Activated CD4-positive, alpha-beta T cell treated with anti-CD3 and anti-CD28 coated beads, Interleukin-2, amount 10 ng/mL, durations not matched to agents 24 days and 14 days (primary cell): Measurements from ENCODE around the gene HMG20B. TPM values are rescaled to one million over a fixed set of nuclear protein-coding genes. Genes with fewer than 3 reads are reported as not detected.

Experiments used
- DNase-seq: peaks from one replicate; pipeline ENCODE4 v3.0.0; 2022
- H3K27ac Mint-ChIP-seq: one replicate; pipeline ENCODE4 v1.8.0; 2022; ENCODE audit warnings: mild to moderate bottlenecking, mixed read lengths
- H3K27me3 Mint-ChIP-seq: one replicate; pipeline ENCODE4 v1.8.0; 2022; ENCODE audit warnings: mixed read lengths
- H3K36me3 Mint-ChIP-seq: one replicate; pipeline ENCODE4 v1.8.0; 2022; ENCODE audit warnings: low read depth, mild to moderate bottlenecking, mixed read lengths
- H3K4me1 Mint-ChIP-seq: one replicate; pipeline ENCODE4 v1.8.0; 2021; ENCODE audit warnings: mixed read lengths
- H3K4me3 Mint-ChIP-seq: one replicate; pipeline ENCODE4 v1.8.0; 2022; ENCODE audit warnings: mild to moderate bottlenecking, moderate library complexity, mixed read lengths
- H3K9me3 Mint-ChIP-seq: one replicate; pipeline ENCODE4 v1.8.0; 2021; ENCODE audit warnings: mixed read lengths
- intact Hi-C: fragments of 100-400 bp; cut with micrococcal nuclease; formaldehyde crosslinking; loops from one replicate; pipeline ENCODE4 v1.15.1; 2023
- total RNA-seq: library from RNA; stranded (reverse); gene quantifications from 2 replicates; pipeline ENCODE4 v1.2.3, GENCODE V29; 2022

HMG20B gene
- total RNA-seq, 1 donor from 2014 or later, result 59.3 TPM

GRCh38 chr19:3533563-3534216 is 39.1 kb upstream of the HMG20B start:
- Mint-ChIP-seq H3K36me3 (peaks cover 33% of the 10 kb centered on the region), H3K27me3 (no peaks in the 10 kb centered on the region)

GRCh38 chr19:3534375-3535234 is 38.1 kb upstream of the HMG20B start:
- no peak for DNase-seq
- H3K4me1 Mint-ChIP-seq, result peaks cover 2% of the 10 kb centered on the region
- H3K36me3 Mint-ChIP-seq, result peaks cover 38% of the 10 kb centered on the region
- intact Hi-C loops, result no loop called here
- no peak overlapping the region for H3K4me3 Mint-ChIP-seq
- H3K27me3 Mint-ChIP-seq, result no peaks in the 10 kb centered on the region
- no peak overlapping the region for H3K27ac Mint-ChIP-seq
- no peaks in the 10 kb centered on the region for H3K9me3 Mint-ChIP-seq

More at GRCh38 chr19:3533563-3534216, 39.1 kb upstream of the HMG20B start:
- H3K27ac Mint-ChIP-seq, result no peak overlapping the region
- no peak for DNase-seq
- peaks cover 2% of the 10 kb centered on the region for H3K4me1 Mint-ChIP-seq
- no peak overlapping the region for H3K4me3 Mint-ChIP-seq
- intact Hi-C loops, result no loop called here
- H3K9me3 Mint-ChIP-seq, result no peaks in the 10 kb centered on the region

GRCh38 chr19:3535235-3535535 is 37.6 kb upstream of the HMG20B start:
- Mint-ChIP-seq H3K4me3 (no peak overlapping the region), H3K9me3 (no peaks in the 10 kb centered on the region), H3K27me3 (no peaks in the 10 kb centered on the region), H3K4me1 (peaks cover 2% of the 10 kb centered on the region), H3K27ac (no peak overlapping the region), H3K36me3 (peaks cover 40% of the 10 kb centered on the region)
- DNase-seq, result no peak
- intact Hi-C loops, result no loop called here

- H3K4me1 Mint-ChIP-seq, result peaks cover 2% of the 10 kb centered on the region
- DNase-seq, result no peak
- no peaks in the 10 kb centered on the region for H3K27me3 Mint-ChIP-seq
- H3K36me3 Mint-ChIP-seq, result peaks cover 40% of the 10 kb centered on the region
- intact Hi-C loops, result no loop called here
- H3K27ac Mint-ChIP-seq, result no peak overlapping the region
- H3K4me3 Mint-ChIP-seq, result no peak overlapping the region
- no peaks in the 10 kb centered on the region for H3K9me3 Mint-ChIP-seq
These were observed 37.2 kb upstream of the HMG20B start for GRCh38 chr19:3535563-3535965.

GRCh38 chr19:3535981-3536380 is 36.8 kb upstream of the HMG20B start:
- Mint-ChIP-seq H3K27me3 (no peaks in the 10 kb centered on the region), H3K9me3 (no peaks in the 10 kb centered on the region), H3K4me1 (peaks cover 2% of the 10 kb centered on the region), H3K36me3 (peaks cover 40% of the 10 kb centered on the region), H3K4me3 (no peak overlapping the region), H3K27ac (peak overlapping the region; percentile 52)
- DNase-seq, result no peak
- intact Hi-C loops, result no loop called here

- peaks cover 2% of the 10 kb centered on the region for H3K4me1 Mint-ChIP-seq
- H3K27ac Mint-ChIP-seq, result no peak overlapping the region
- no peaks in the 10 kb centered on the region for H3K27me3 Mint-ChIP-seq
- H3K4me3 Mint-ChIP-seq, result no peak overlapping the region
- intact Hi-C loops, result no loop called here
- H3K9me3 Mint-ChIP-seq, result no peaks in the 10 kb centered on the region
- H3K36me3 Mint-ChIP-seq, result peaks cover 34% of the 10 kb centered on the region
- no peak for DNase-seq
These were observed 36.2 kb upstream of the HMG20B start for GRCh38 chr19:3536429-3537100.

- no peaks in the 10 kb centered on the region for H3K9me3 Mint-ChIP-seq
- peak overlapping the region; percentile 58 for H3K27ac Mint-ChIP-seq
- peaks cover 2% of the 10 kb centered on the region for H3K4me1 Mint-ChIP-seq
- DNase-seq, result no peak
- intact Hi-C loops, result no loop called here
- peaks cover 34% of the 10 kb centered on the region for H3K36me3 Mint-ChIP-seq
- no peaks in the 10 kb centered on the region for H3K27me3 Mint-ChIP-seq
- H3K4me3 Mint-ChIP-seq, result no peak overlapping the region
These were observed 35.7 kb upstream of the HMG20B start for GRCh38 chr19:3537101-3537437.

GRCh38 chr19:3537438-3538240 is 35.1 kb upstream of the HMG20B start:
- intact Hi-C loops, result no loop called here
- peaks cover 2% of the 10 kb centered on the region for H3K4me1 Mint-ChIP-seq
- H3K4me3 Mint-ChIP-seq, result no peak overlapping the region
- H3K9me3 Mint-ChIP-seq, result no peaks in the 10 kb centered on the region
- H3K27me3 Mint-ChIP-seq, result no peaks in the 10 kb centered on the region
- no peak for DNase-seq
- peaks cover 31% of the 10 kb centered on the region for H3K36me3 Mint-ChIP-seq
- H3K27ac Mint-ChIP-seq, result no peak overlapping the region

GRCh38 chr19:3538258-3538929 is 34.4 kb upstream of the HMG20B start:
- no peaks in the 10 kb centered on the region for H3K27me3 Mint-ChIP-seq
- no peak overlapping the region for H3K4me3 Mint-ChIP-seq
- H3K4me1 Mint-ChIP-seq, result peaks cover 2% of the 10 kb centered on the region
- no peaks in the 10 kb centered on the region for H3K9me3 Mint-ChIP-seq
- no peak for DNase-seq
- intact Hi-C loops, result no loop called here
- no peak overlapping the region for H3K27ac Mint-ChIP-seq
- peaks cover 31% of the 10 kb centered on the region for H3K36me3 Mint-ChIP-seq

GRCh38 chr19:3538965-3539755 is 33.6 kb upstream of the HMG20B start, which contains the start of gene TEKTIP1:
Gene TEKTIP1 (plus strand): TSS chr19:3539174. CDS start chr19:3539178, 4 bp downstream.
- intact Hi-C loops, result no loop called here
- Mint-ChIP-seq H3K36me3 (peaks cover 27% of the 10 kb centered on the region), H3K4me1 (peaks cover 2% of the 10 kb centered on the region), H3K27ac (no peak within 1 kb of the TSS), H3K4me3 (no peak within 1 kb of the TSS), H3K27me3 (no peaks in the 10 kb centered on the region), H3K9me3 (no peaks in the 10 kb centered on the region)
- DNase-seq, result no peak

GRCh38 chr19:3539756-3540118 is 33.0 kb upstream of the HMG20B start:
- no peaks in the 10 kb centered on the region for H3K9me3 Mint-ChIP-seq
- peaks cover 2% of the 10 kb centered on the region for H3K4me1 Mint-ChIP-seq
- no peak overlapping the region for H3K27ac Mint-ChIP-seq
- H3K27me3 Mint-ChIP-seq, result no peaks in the 10 kb centered on the region
- H3K36me3 Mint-ChIP-seq, result peaks cover 24% of the 10 kb centered on the region
- H3K4me3 Mint-ChIP-seq, result no peak overlapping the region
- intact Hi-C loops, result no loop called here
- DNase-seq, result no peak

- Mint-ChIP-seq H3K9me3 (no peaks in the 10 kb centered on the region), H3K36me3 (peaks cover 24% of the 10 kb centered on the region), H3K4me3 (no peak overlapping the region), H3K27me3 (no peaks in the 10 kb centered on the region), H3K4me1 (peaks cover 8% of the 10 kb centered on the region), H3K27ac (no peak overlapping the region)
- intact Hi-C loops, result no loop called here
- DNase-seq, result no peak
These were observed 29.3 kb upstream of the HMG20B start for GRCh38 chr19:3543150-3544057.
